Sigmoid colon (tissue), 4 donors: Measurements from ENCODE around the gene ARID5B.

Experiments used
- CTCF ChIP-seq, 4 experiments: fragments of 450-650 bp in 3 of 4; fragments of 200-600 bp in 1 of 4; IDR thresholded peaks; one replicate each; pipeline ENCODE4 v1.5.1; 2016 to 2019; ENCODE audit warnings: antibody characterized with exemption in 4 of 4, mild to moderate bottlenecking in 3 of 4, moderate library complexity in 2 of 4
- EP300 ChIP-seq, 4 donors: sonication (generic); formaldehyde crosslinking; IDR thresholded peaks; one replicate each; pipeline ENCODE4 v1.6.1; 2017; ENCODE audit warnings: antibody characterized with exemption in 4 of 4
- POLR2A ChIP-seq, 2 donors: fragments of 450-650 bp; IDR thresholded peaks; one replicate each; pipeline ENCODE4 v1.6.1; 2016; ENCODE audit warnings: antibody characterized with exemption in 2 of 2, mild to moderate bottlenecking in 2 of 2, moderate library complexity in 2 of 2
- POLR2AphosphoS5 ChIP-seq, 4 donors: sonication (generic); formaldehyde crosslinking; IDR thresholded peaks; one replicate each; pipeline ENCODE4 v1.6.1; 2017; ENCODE audit warnings: antibody characterized with exemption in 4 of 4

- TF ChIP-seq EP300 (IDR thresholded peaks at IDR 0.05) (no peak), CTCF (IDR thresholded peaks at IDR 0.05) (no peak), POLR2AphosphoS5 (IDR thresholded peaks at IDR 0.05) (no peak), POLR2A (IDR thresholded peaks at IDR 0.05) (no peak)
These were observed 207.5 kb downstream of the ARID5B start for GRCh38 chr10:62108759-62109586.
